ENCODE results near the gene SLC35A2.

The SLC35A2 gene

DNA sequence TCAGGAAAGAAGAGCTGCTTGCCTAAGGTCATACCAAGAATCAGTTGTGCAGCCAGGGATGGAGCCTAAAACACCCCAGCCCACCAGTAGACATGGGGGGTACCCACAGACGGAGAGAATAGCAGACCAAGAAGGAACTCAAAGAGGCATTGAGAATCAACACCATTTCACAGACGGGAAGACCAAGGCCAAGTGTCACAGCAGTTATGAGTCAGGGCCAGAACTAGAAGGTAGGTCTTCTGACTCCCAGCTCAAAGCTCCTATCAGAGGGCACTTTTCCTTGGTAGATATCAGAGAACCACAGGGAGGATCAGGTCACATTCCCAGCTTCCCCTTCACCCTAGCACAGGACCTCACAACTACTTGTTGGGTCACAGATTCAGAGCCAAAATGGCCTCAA is 31.4 kb upstream of the SLC35A2 start:
- H3K27me3 ChIP-seq (ENCODE audit: insufficient read depth, low read depth): no peaks in the 10 kb centered on the region
- H3K4me2 ChIP-seq: no peak overlapping the region; the same call in 1 of the 2 replicates
- H4K20me1 ChIP-seq (ENCODE audit: insufficient read depth): no peaks in the 10 kb centered on the region
- peaks cover 96% of the 10 kb centered on the region for H3K4me1 ChIP-seq (ENCODE audit: low read depth, poor library complexity, severe bottlenecking)
- H3K36me3 ChIP-seq (ENCODE audit: insufficient read depth): no peaks in the 10 kb centered on the region
- TF ChIP-seq, protein P1, sequence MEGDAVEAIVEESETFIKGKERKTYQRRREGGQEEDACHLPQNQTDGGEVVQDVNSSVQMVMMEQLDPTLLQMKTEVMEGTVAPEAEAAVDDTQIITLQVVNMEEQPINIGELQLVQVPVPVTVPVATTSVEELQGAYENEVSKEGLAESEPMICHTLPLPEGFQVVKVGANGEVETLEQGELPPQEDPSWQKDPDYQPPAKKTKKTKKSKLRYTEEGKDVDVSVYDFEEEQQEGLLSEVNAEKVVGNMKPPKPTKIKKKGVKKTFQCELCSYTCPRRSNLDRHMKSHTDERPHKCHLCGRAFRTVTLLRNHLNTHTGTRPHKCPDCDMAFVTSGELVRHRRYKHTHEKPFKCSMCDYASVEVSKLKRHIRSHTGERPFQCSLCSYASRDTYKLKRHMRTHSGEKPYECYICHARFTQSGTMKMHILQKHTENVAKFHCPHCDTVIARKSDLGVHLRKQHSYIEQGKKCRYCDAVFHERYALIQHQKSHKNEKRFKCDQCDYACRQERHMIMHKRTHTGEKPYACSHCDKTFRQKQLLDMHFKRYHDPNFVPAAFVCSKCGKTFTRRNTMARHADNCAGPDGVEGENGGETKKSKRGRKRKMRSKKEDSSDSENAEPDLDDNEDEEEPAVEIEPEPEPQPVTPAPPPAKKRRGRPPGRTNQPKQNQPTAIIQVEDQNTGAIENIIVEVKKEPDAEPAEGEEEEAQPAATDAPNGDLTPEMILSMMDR (conservative IDR thresholded peaks at IDR 0.05; ENCODE audit: low read depth, low read length): no peak
- no peak overlapping the region for H2AFZ ChIP-seq (ENCODE audit: low read depth)
- no peak overlapping the region for H3K4me3 ChIP-seq (IDR thresholded peaks at IDR 0.05; ENCODE audit: insufficient read depth, low read depth, low read length)
- peaks cover 39% of the 10 kb centered on the region; the same call in 1 of the 2 replicates for H3K79me2 ChIP-seq (ENCODE audit: insufficient read depth, low read depth)
- H3K9ac ChIP-seq: no peak overlapping the region
- H3K27ac ChIP-seq: no peak overlapping the region; the same call in 1 of the 2 replicates

GRCh38 chrX:48940404-48940955 is 29.0 kb upstream of the SLC35A2 start:
- peak overlapping the region; percentile 98 for H3K27ac ChIP-seq
- H3K4me1 ChIP-seq (ENCODE audit: low read depth, poor library complexity, severe bottlenecking): peaks cover 93% of the 10 kb centered on the region
- H3K36me3 ChIP-seq (ENCODE audit: insufficient read depth): no peaks in the 10 kb centered on the region
- peaks cover 28% of the 10 kb centered on the region; the same call in 1 of the 2 replicates for H3K79me2 ChIP-seq (ENCODE audit: insufficient read depth, low read depth)
- H3K4me3 ChIP-seq (IDR thresholded peaks at IDR 0.05; ENCODE audit: insufficient read depth, low read depth, low read length): no peak overlapping the region
- no peaks in the 10 kb centered on the region for H3K27me3 ChIP-seq (ENCODE audit: insufficient read depth, low read depth)
- H4K20me1 ChIP-seq (ENCODE audit: insufficient read depth): no peaks in the 10 kb centered on the region
- peak overlapping the region; percentile 100 for H3K4me2 ChIP-seq
- TF ChIP-seq, protein P1 (conservative IDR thresholded peaks at IDR 0.05; ENCODE audit: low read depth, low read length): no peak
- peak overlapping the region; percentile 70; the same call in 1 of the 2 replicates for H3K9ac ChIP-seq
- no peak overlapping the region for H2AFZ ChIP-seq (ENCODE audit: low read depth)

GRCh38 chrX:48939524-48940228 is 28.2 kb upstream of the SLC35A2 start:
- H2AFZ ChIP-seq (ENCODE audit: low read depth): no peak overlapping the region
- peaks cover 93% of the 10 kb centered on the region for H3K4me1 ChIP-seq (ENCODE audit: low read depth, poor library complexity, severe bottlenecking)
- H3K36me3 ChIP-seq (ENCODE audit: insufficient read depth): no peaks in the 10 kb centered on the region
- H3K79me2 ChIP-seq (ENCODE audit: insufficient read depth, low read depth): peaks cover 23% of the 10 kb centered on the region; the same call in 1 of the 2 replicates
- no peaks in the 10 kb centered on the region for H3K27me3 ChIP-seq (ENCODE audit: insufficient read depth, low read depth)
- H3K9ac ChIP-seq: peak overlapping the region; percentile 70
- peak overlapping the region; percentile 100 for H3K4me2 ChIP-seq
- TF ChIP-seq, protein P1 (conservative IDR thresholded peaks at IDR 0.05; ENCODE audit: low read depth, low read length): no peak
- H3K4me3 ChIP-seq (IDR thresholded peaks at IDR 0.05; ENCODE audit: insufficient read depth, low read depth, low read length): no peak overlapping the region
- H4K20me1 ChIP-seq (ENCODE audit: insufficient read depth): no peaks in the 10 kb centered on the region
- H3K27ac ChIP-seq: peak overlapping the region; percentile 98

DNA sequence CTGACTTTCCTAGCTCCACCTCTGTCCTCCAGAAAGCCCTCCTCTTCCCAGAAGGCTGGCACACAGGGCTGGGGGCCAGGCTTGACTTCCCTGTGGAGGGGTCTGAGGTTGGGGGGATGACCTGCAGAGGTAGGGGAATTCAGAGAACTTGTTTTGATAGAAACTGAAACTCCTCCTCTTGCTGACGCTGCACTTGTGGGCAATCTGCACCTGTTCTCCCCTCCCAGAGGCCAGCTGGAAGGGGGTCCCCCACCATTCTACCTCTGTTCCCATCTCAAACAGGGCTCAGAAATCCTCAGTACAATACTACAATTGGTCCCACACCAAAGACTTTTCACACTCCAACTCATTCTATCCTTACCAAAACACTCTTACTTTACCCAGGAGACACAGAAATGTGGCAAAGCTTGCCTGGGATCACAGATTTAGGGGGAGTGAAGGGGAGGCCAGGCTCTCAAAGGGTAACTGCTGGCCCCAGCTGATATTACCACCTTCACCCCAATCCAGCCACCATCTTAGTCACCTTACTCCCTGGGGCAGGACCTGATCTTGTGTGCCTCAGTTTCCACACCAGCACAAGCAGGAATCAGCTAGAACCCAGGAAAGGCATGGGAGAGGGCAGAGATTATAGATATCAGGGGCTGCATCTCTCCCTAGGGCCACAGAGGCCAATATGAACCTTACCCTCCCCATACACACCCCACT is 27.4 kb upstream of the SLC35A2 start:
- H3K4me1 ChIP-seq (ENCODE audit: low read depth, poor library complexity, severe bottlenecking): peaks cover 93% of the 10 kb centered on the region
- peak overlapping the region; percentile 100 for H3K4me2 ChIP-seq
- peak overlapping the region; percentile 98 for H3K27ac ChIP-seq
- TF ChIP-seq, protein P1 (conservative IDR thresholded peaks at IDR 0.05; ENCODE audit: low read depth, low read length): no peak
- peaks cover 15% of the 10 kb centered on the region; the same call in 1 of the 2 replicates for H3K79me2 ChIP-seq (ENCODE audit: insufficient read depth, low read depth)
- H3K9ac ChIP-seq: peak overlapping the region; percentile 70
- H3K27me3 ChIP-seq (ENCODE audit: insufficient read depth, low read depth): no peaks in the 10 kb centered on the region
- no peaks in the 10 kb centered on the region for H3K36me3 ChIP-seq (ENCODE audit: insufficient read depth)
- H2AFZ ChIP-seq (ENCODE audit: low read depth): no peak overlapping the region
- no peaks in the 10 kb centered on the region for H4K20me1 ChIP-seq (ENCODE audit: insufficient read depth)
- H3K4me3 ChIP-seq (IDR thresholded peaks at IDR 0.05; ENCODE audit: insufficient read depth, low read depth, low read length): no peak overlapping the region

Data from KMS-11 (cell line).